NCI-H2227 (cell line): ENCODE data around the gene CETN3.

ENCODE experiments used
- DNase-seq: peaks from one replicate; lab custom pipeline; 2025; ENCODE audit not compliant: unreplicated experiment; lab: John Stamatoyannopoulos, UW

The CETN3 gene

DNA sequence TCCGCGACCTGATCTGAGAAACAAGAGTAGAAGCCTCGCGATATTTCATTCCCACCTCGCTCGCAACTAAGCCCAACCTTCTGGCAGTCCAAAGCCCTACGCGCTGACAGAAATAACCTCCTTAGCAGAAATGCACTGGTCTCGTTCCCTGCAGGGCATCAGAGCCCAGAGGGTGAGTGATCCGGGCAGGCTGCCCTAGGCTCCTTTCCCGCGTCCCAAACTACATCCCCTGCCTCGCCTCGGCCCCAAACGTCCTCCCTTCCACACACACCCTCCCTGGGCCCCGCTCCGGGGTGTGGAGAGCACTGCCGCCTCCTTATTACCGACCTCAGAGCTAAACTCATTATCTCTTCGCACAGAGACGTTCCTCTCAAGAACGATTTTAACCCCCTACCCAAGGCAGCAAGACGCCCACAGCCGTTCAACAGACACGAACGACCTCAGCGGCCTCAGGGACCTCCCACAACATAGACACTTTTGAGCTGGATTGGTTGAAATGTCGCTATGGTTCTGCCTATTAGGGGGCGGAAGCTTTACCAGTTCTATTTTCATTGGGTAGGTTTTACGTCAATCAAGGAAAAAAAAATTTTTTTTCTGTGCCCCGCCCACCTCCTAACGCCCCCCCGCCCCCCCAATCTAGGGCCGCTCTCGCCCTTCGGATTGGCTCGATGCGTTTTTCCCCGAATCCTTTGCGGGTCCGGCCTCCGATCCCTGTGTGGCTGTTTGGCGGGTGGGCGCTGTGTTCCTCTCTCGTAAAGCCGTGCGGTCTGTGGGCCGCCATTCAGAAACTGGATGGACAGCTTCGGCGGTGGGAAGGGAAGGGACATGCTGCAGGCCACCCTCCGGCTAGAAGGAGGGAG, at the start of gene CETN3:
TSS of gene CETN3 (minus strand) at position 439 of the 860 bp plus-strand sequence. CDS start at position 344, 95 bp downstream.
- peak; percentile 95 for DNase-seq

DNA sequence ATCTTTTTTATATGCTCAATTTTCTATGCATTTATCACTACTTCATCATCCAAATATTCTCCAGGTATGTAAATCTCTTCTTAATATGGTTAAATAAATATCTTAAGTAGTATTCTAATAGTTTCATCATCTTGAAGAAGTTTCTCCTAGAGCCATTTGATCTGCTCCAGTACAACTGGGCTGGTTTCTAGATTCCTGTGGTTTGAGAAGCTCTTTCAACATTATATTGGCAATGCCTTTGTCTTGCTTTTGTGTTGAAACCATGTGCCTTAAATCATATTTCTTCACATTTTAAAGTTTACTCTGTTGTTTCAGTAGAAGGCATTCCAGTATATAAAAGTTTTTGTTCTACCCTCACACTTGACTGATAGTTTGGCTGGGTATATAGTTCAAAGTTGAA, 37.4 kb upstream of the CETN3 start:
- DNase-seq: no peak

- DNase-seq: no peak
Observed at GRCh38 chr5:90440644-90441043, 31.1 kb upstream of the CETN3 start.

GRCh38 chr5:90438100-90438499, 28.5 kb upstream of the CETN3 start:
- DNase-seq: no peak

- no peak for DNase-seq
Observed at GRCh38 chr5:90437663-90438062, 28.1 kb upstream of the CETN3 start.

DNA sequence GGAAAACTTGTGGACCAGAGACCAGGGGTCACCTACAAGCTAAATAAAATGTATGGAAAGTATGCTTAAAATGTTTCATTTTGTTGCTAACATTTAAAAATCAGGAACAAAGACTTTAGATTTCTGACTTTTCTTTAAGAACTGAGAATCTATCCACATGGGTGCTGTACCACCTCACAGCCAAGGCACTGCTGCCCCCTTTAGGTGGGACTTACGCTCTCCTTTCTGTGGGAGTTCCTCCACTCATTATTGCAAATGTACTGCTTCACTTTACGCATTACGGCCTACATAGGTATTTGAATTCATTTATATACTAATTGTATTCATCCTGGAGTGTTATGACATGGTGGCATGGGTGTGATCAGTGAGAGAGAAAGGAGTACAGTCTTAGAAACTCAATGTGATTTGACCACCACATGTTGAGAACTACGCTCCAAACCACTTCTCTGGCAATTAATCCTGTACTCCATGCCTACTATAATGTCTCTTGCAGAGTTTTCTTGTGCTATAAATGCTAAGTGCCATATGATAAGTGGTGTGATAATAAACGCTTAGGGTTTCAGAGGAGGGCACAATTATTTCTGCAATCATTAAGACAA, 24.7 kb upstream of the CETN3 start:
- peak; percentile 42 for DNase-seq

DNA sequence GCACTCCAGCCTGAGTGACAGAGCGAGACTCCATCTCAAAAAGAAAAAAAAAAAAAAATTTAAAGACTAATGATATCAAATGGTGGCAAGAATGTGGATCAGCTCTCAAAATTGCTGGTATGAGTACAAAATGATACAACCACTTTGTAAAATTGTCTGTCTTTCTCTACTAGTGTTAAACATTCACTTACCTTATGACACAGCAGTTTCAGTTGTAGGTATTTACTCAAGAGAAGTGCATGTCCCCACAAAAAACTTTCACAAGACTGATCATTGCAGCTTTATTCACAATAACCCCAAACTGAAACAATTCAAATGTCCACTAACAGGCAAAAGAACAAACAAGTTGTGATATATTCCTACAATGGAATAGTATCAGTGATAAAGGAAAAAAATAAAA, 14.7 kb upstream of the CETN3 start:
- DNase-seq: no peak

DNA sequence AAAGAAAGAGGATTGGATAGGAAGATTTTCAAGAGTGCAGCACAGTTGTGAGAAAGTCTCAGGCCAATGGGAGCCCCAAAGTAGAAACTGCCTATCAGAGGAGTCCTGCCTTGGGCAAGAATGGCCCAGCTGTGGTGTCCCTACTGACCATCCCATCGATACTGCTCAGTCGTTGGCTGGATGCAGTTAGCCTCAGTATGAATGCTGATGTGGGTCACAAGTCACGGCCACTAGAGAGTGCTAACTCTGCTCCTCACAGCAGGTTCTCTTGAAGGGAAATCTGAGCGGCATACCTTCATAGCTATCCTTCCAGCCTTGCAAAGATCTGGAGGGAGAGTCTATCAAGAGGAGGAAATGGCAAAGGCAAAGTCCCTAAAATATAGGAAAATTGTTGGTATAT, 11.6 kb upstream of the CETN3 start:
- DNase-seq: no peak

DNA sequence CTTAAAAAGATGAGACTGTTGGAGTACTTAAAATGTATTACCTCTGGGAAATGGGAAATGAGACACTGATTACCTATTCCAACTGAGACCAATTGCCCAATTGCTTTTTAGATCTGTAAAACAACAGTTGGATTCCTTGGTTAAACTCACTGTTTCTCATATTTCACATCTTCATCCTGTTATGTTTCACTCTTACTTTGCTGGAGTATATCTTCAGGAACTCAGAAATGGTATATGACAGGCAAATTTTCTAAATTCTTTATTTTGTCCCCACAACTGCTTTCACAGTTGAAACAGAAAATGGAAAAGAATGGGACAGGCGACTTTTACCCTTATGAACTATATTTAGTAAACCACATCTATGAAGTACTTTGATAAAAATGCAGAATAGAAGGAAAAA, 8.7 kb upstream of the CETN3 start:
- DNase-seq: no peak

- no peak for DNase-seq
Observed at GRCh38 chr5:90410178-90410762, 714 bp upstream of the CETN3 start.

DNA sequence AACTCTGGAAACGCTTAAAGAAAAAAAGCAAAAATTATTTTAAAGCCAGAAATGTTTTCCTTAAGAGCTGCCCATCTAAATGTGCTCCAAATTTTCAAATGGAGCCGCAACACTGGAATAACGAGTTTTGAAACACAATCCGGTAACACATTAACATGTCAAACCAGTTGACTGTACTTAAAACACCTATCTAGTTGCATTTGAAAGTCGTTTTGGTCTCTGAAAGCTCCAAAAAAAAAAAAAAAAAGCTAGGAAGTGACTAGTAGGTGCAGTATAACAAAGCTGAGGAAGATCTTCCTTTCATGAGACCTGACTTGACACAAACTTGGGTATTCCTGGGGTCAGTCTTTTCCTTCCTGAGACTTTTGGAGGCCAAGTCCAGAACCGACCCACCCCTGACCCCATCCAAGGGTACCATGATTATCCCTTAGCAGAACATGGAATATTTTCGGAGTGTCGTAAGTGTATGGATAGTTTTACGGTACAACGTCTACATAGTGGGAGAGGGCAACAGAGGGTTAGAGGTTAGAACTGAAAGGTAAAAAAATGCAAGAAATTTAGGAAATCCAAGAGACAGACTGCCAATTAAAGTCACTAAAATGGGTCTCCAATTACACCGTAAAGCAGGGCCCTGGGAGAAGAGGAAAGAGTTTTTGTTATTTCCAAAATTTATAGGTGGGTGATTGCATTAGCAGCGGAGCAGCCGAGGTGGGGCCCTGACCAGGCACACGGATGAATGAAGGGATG, 812 bp downstream of the CETN3 start:
- peak; percentile 37 for DNase-seq

DNA sequence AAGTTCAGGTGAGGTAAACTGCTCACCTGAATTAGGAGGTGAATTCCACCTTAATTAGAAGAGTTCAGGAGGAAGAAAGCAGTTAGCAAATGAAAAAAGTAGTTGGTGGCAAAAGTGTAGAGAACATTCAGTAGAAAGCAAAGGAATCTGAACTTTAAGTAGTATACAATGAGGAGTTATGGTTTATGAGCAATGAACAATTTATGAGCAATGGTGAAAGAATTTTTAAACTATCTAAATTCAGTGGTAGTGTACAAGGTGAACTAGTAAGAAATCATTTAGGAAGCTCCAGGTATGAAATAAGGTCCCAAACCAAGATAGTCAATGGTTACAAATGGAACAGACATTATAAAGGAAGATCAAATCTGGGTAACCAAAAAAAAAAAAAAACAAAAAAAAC, 3.1 kb downstream of the CETN3 start:
- DNase-seq: no peak

GRCh38 chr5:90402521-90403255, 6.9 kb downstream of the CETN3 start:
- DNase-seq: no peak

GRCh38 chr5:90399251-90399650, 10.3 kb downstream of the CETN3 start:
- no peak for DNase-seq

- DNase-seq: no peak
Observed at GRCh38 chr5:90398726-90399125, 10.8 kb downstream of the CETN3 start.

DNA sequence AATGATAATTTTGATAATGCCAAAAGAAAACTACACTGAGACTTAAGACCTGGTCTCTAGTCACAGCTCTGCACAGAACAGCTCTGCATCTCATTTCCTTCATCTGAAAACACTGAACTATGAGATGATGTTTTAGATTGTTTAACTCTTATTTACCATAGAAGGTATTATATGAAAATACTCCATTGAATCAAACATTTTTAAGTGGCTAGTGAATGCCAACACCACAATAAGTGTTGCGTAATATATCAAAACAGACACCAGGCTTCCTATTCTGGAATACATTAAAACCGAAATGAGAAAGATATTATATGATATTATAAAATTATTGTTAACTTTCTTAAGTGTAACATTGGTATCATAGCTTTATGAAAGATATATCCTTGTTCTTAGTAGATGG, 14.6 kb downstream of the CETN3 start:
- DNase-seq: no peak

DNA sequence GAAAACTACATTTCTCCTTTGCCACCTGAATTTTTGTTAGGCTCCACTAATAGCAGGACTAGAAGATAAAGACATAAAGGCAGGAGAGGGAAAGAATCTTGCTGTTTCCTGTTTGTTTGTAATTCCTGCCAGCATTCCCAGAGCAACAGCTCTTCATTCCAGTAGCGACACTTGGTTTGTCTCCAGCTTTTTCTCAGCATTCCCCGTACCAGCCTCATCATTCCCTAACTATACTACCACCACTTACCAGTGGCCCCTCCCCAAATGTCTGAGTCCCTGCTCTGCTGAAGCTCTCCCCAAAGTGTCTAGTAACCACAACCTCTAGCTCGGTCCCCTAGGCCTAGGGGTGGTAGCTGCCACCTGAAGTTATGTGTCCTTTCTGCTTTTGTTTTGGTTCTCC, 18.6 kb downstream of the CETN3 start:
- DNase-seq: no peak

- no peak for DNase-seq
Observed at GRCh38 chr5:90390326-90390725, 19.2 kb downstream of the CETN3 start.

- no peak for DNase-seq
Observed at GRCh38 chr5:90387508-90387907, 22.0 kb downstream of the CETN3 start.

DNA sequence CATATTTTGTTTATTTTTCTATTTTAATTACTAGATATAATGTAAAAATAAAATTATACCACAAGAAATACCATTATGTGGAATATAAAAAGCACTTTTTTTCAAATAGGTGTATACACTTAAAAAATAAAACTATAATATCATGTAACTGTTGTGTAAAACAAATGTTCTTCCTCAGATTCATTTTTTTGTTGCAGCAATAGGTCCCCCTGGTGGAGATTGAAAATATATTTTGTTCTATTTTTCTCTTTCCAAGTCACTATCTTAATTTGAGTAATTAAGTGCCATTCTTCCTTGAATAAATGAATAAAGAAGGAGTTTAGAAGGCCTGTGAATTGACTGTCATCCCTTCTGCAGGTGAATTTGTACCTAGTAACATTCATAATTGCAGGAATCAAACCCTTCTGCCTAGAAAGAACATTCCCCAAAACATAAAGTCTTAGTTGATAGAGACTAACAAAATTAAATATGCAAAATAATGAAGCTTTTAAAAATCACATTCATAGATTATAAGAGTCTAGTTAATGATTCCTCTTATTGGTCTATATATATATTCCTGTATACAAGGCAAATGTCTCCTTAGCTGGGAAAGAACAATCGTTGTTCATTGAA, 23.4 kb downstream of the CETN3 start:
- peak; percentile 14 for DNase-seq
